ENCODE data around the gene COL13A1. TPM values are rescaled to one million over a fixed set of nuclear protein-coding genes. Genes with fewer than 3 reads are reported as not detected.

COL13A1 gene
- polyA plus RNA-seq, 1 of the 3 experiments (the other 2 are of a cell fraction) = 26.7 TPM

DNA sequence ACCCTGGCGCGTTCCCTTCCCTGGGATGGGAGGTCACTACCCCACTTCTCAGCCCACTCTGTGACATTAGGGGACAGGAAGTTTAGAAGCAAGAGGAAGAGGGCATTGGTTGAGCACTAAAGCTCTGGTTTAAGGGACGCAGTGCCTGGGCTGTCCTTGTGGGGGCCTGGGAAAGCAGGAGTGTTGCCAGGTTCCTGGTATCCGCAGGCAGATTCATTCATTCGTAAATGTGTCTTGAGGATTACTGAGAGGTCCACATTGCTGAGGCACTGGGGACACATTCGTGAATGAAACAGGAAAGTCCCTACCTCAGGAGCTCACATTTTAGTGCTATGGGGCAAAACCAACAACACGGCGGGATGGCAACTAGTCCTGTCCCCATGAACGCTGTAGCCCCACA, 69.4 kb downstream of the COL13A1 start:
- no peak overlapping the region for H3K9ac ChIP-seq
- no peaks in the 10 kb centered on the region for H3K9me3 ChIP-seq
- no peak overlapping the region for H3K27ac ChIP-seq (ENCODE audit: low read depth in 2 of 2, low read length in 1 of 2)
- H3K27me3 ChIP-seq (ENCODE audit: insufficient read depth) = no peaks in the 10 kb centered on the region
- peaks cover 11% of the 10 kb centered on the region for H3F3A ChIP-seq (replicated peaks; ENCODE audit: insufficient read depth)
- H3K4me1 ChIP-seq (ENCODE audit: control insufficient read depth in 1 of 2, insufficient read depth in 2 of 2, low read depth in 1 of 2, low read length in 1 of 2) = peaks cover 37 to 42% of the 10 kb centered on the region in 2 experiments
- H3K9me2 ChIP-seq = no peaks in the 10 kb centered on the region
- no peaks in the 10 kb centered on the region for H3K36me3 ChIP-seq (replicated peaks in 1 of 2; ENCODE audit: control insufficient read depth in 1 of 2, insufficient read depth in 2 of 2, low read length in 1 of 2)
- WGBS (ENCODE audit: low lambda C conversion rate) = 94% methylated on average over 9 of the region's 9 CpGs
- no peaks in the 10 kb centered on the region; the same call in 1 of the 2 replicates for H3K79me2 ChIP-seq (ENCODE audit: insufficient read depth)
- no peak overlapping the region for H2AFZ ChIP-seq (ENCODE audit: low read depth)
- no peak for TF ChIP-seq CTCF (IDR thresholded peaks at IDR 0.05)
- TF ChIP-seq RAD21 (IDR thresholded peaks at IDR 0.05; ENCODE audit: low read length) = no peak
- no peak for TF ChIP-seq SIN3A (IDR thresholded peaks at IDR 0.05; ENCODE audit: borderline replicate concordance, low read depth, low read length)
- TF ChIP-seq USF2 (IDR thresholded peaks at IDR 0.05; ENCODE audit: borderline replicate concordance, low read depth, low read length) = no peak
- no peak for TF ChIP-seq PBX3 (IDR thresholded peaks at IDR 0.05)
- no peak for TF ChIP-seq YY1 (IDR thresholded peaks at IDR 0.05; ENCODE audit: low read depth)
- no peak for TF ChIP-seq USF1 (IDR thresholded peaks at IDR 0.05; ENCODE audit: borderline replicate concordance, low read depth)
- TF ChIP-seq, protein P1, sequence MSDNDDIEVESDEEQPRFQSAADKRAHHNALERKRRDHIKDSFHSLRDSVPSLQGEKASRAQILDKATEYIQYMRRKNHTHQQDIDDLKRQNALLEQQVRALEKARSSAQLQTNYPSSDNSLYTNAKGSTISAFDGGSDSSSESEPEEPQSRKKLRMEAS (IDR thresholded peaks at IDR 0.05; ENCODE audit: low read depth) = no peak
- no peak for TF ChIP-seq RFX5 (IDR thresholded peaks at IDR 0.05; ENCODE audit: low read length)
- TF ChIP-seq MXI1 (IDR thresholded peaks at IDR 0.05; ENCODE audit: low read depth, low read length) = no peak
- TF ChIP-seq CHD2 (IDR thresholded peaks at IDR 0.05; ENCODE audit: low read length, partially characterized antibody) = no peak
- no peak for TF ChIP-seq TCF12 (IDR thresholded peaks at IDR 0.05)
- H3K4me2 ChIP-seq = no peak overlapping the region
- H4K20me1 ChIP-seq (ENCODE audit: insufficient read depth) = no peaks in the 10 kb centered on the region
- DNase-seq = no peak
- ChIA-PET POLR2A (no interaction called here), CTCF (interaction anchor here (0.8 to 1.5 kb wide), 3 partner anchors 12 to 71 kb away, joined by 3 to 4 read pairs (median 4); no protein-coding TSS in a partner anchor)
- H3K4me3 ChIP-seq (ENCODE audit: low read depth in 2 of 2, low read length in 1 of 2) = no peak overlapping the region

DNA sequence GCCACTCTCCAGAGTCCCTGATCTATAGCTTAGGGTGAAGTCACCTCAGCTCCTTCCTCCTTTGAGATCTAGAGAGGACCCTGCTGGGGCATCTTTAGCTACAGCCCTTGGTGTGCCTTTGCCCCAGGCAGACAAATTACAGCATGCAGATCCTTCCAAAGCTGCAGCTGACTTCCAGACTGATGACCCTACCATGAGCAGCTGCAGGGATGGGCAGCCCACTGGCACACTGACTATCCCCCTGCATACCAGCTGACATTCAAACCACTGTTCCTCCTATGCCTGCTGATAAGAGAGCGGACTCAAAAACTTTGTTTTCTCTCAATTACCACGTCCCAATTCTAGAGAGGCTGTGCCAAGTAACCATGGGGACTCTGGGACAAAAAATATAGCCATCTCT, 70.6 kb downstream of the COL13A1 start:
- ChIA-PET POLR2A (no interaction called here), CTCF (interaction anchor here (0.7 to 1.5 kb wide), 5 partner anchors 11 to 554 kb away, joined by 3 to 4 read pairs (median 3); no protein-coding TSS in a partner anchor)
- WGBS (ENCODE audit: low lambda C conversion rate) = 79% methylated on average over 2 of the region's 2 CpGs
- Histone ChIP-seq H3K36me3 (replicated peaks in 1 of 2; ENCODE audit: control insufficient read depth in 1 of 2, insufficient read depth in 2 of 2, low read length in 1 of 2) (no peaks in the 10 kb centered on the region), H3K27ac (ENCODE audit: low read depth in 2 of 2, low read length in 1 of 2) (no peak overlapping the region), H3K27me3 (ENCODE audit: insufficient read depth) (no peaks in the 10 kb centered on the region), H4K20me1 (ENCODE audit: insufficient read depth) (no peaks in the 10 kb centered on the region), H3K4me3 (ENCODE audit: low read depth in 2 of 2, low read length in 1 of 2) (no peak overlapping the region), H3K9ac (no peak overlapping the region), H3K4me2 (no peak overlapping the region), H3F3A (replicated peaks; ENCODE audit: insufficient read depth) (peaks cover 6% of the 10 kb centered on the region), H3K9me2 (no peaks in the 10 kb centered on the region), H3K4me1 (ENCODE audit: control insufficient read depth in 1 of 2, insufficient read depth in 2 of 2, low read depth in 1 of 2, low read length in 1 of 2) (peaks cover 24 to 29% of the 10 kb centered on the region in 2 experiments; a peak in 3 of 4 replicates), H3K79me2 (ENCODE audit: insufficient read depth) (no peaks in the 10 kb centered on the region; the same call in 1 of the 2 replicates), H2AFZ (ENCODE audit: low read depth) (no peak overlapping the region), H3K9me3 (no peaks in the 10 kb centered on the region)
- DNase-seq = peak; percentile 46
- TF ChIP-seq MEF2A (IDR thresholded peaks at IDR 0.05; ENCODE audit: borderline replicate concordance, low read depth) = no peak
- no peak for TF ChIP-seq GABPA (IDR thresholded peaks at IDR 0.05; ENCODE audit: low read depth)
- no peak for TF ChIP-seq JUND (IDR thresholded peaks at IDR 0.05)
- TF ChIP-seq CHD2 (IDR thresholded peaks at IDR 0.05; ENCODE audit: low read length, partially characterized antibody) = no peak
- no peak for TF ChIP-seq RAD21 (IDR thresholded peaks at IDR 0.05; ENCODE audit: low read length)
- TF ChIP-seq, protein P2, sequence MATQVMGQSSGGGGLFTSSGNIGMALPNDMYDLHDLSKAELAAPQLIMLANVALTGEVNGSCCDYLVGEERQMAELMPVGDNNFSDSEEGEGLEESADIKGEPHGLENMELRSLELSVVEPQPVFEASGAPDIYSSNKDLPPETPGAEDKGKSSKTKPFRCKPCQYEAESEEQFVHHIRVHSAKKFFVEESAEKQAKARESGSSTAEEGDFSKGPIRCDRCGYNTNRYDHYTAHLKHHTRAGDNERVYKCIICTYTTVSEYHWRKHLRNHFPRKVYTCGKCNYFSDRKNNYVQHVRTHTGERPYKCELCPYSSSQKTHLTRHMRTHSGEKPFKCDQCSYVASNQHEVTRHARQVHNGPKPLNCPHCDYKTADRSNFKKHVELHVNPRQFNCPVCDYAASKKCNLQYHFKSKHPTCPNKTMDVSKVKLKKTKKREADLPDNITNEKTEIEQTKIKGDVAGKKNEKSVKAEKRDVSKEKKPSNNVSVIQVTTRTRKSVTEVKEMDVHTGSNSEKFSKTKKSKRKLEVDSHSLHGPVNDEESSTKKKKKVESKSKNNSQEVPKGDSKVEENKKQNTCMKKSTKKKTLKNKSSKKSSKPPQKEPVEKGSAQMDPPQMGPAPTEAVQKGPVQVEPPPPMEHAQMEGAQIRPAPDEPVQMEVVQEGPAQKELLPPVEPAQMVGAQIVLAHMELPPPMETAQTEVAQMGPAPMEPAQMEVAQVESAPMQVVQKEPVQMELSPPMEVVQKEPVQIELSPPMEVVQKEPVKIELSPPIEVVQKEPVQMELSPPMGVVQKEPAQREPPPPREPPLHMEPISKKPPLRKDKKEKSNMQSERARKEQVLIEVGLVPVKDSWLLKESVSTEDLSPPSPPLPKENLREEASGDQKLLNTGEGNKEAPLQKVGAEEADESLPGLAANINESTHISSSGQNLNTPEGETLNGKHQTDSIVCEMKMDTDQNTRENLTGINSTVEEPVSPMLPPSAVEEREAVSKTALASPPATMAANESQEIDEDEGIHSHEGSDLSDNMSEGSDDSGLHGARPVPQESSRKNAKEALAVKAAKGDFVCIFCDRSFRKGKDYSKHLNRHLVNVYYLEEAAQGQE (IDR thresholded peaks at IDR 0.05; ENCODE audit: low read depth, low read length) = no peak
- TF ChIP-seq, protein P3, sequence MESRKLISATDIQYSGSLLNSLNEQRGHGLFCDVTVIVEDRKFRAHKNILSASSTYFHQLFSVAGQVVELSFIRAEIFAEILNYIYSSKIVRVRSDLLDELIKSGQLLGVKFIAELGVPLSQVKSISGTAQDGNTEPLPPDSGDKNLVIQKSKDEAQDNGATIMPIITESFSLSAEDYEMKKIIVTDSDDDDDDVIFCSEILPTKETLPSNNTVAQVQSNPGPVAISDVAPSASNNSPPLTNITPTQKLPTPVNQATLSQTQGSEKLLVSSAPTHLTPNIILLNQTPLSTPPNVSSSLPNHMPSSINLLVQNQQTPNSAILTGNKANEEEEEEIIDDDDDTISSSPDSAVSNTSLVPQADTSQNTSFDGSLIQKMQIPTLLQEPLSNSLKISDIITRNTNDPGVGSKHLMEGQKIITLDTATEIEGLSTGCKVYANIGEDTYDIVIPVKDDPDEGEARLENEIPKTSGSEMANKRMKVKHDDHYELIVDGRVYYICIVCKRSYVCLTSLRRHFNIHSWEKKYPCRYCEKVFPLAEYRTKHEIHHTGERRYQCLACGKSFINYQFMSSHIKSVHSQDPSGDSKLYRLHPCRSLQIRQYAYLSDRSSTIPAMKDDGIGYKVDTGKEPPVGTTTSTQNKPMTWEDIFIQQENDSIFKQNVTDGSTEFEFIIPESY (IDR thresholded peaks at IDR 0.05; ENCODE audit: borderline replicate concordance, low read depth) = no peak
- no peak for TF ChIP-seq RFX5 (IDR thresholded peaks at IDR 0.05; ENCODE audit: low read length)

Measured in SK-N-SH (cell line).